ENCODE data around the gene HSCB.
"Not testable (repeated sequence)": the region's sequence is repeated elsewhere in the genome, so short reads cannot be mapped to it uniquely, and the experiment has no call there.

Gene HSCB

GRCh38 chr22:28741785-28742561, at the start of gene HSCB, which contains the start of gene CHEK2:
TSS of gene HSCB (plus strand) at chr22:28742039. CDS start at chr22:28742096, 57 bp downstream.
TSS of gene CHEK2 (minus strand) at chr22:28741820. CDS start at chr22:28734721, 7,099 bp downstream.
- intact Hi-C loops (cut with DNase I), result no loop called here
- DNase-seq, result peak; percentile 94 to 99 (median 98)

DNA sequence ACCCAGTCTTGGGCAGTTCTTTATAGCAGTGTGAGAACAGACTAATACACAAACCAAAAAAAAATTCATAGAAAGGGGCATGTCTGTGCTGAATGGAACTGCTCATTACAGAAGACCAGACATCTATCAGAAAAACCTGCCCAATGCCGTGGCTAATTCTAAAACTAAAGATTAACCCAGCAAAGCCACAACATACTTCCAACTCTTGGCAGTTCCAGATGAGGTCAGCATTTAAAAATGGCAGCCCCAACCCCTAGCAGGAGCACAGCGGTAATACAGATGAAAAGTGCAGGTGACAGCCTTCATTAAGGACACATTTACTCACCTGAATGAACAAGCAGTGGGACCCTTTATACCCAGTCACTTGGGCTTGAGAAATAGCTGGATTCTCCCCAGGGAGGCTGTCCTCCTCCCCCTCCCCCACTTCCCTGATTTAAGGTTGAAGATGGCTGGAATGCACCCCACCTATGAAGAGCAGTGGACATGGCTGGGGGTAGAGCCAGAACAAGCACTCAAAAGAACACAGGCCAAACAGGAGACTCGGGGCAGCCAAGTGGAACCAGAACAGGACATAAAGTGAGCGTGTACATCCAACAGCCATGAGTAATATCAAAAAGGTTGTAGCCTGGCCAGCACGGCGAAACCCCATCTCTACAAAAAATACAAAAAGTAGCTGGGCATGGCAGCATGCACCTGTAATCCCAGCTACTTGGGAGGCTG, 48.6 kb upstream of the HSCB start:
- DNase-seq, result peak in 1 of 42 donors; percentile 9
- intact Hi-C loops (cut with DNase I), result not testable (repeated sequence)

- intact Hi-C loops (cut with DNase I), result no loop called here
- DNase-seq, result no peak
Measured at GRCh38 chr22:28702891-28703290, 38.9 kb upstream of the HSCB start.

GRCh38 chr22:28703436-28703835, 38.4 kb upstream of the HSCB start:
- DNase-seq, result no peak
- intact Hi-C loops (cut with DNase I), result no loop called here

- intact Hi-C loops (cut with DNase I), result no loop called here
- no peak for DNase-seq
Measured at GRCh38 chr22:28706845-28707244, 35.0 kb upstream of the HSCB start.

GRCh38 chr22:28710107-28710506, 31.7 kb upstream of the HSCB start:
- no peak for DNase-seq
- intact Hi-C loops (cut with DNase I), result no loop called here

- no peak for DNase-seq
- intact Hi-C loops (cut with DNase I), result no loop called here
Measured at GRCh38 chr22:28710576-28711191, 31.2 kb upstream of the HSCB start.

DNA sequence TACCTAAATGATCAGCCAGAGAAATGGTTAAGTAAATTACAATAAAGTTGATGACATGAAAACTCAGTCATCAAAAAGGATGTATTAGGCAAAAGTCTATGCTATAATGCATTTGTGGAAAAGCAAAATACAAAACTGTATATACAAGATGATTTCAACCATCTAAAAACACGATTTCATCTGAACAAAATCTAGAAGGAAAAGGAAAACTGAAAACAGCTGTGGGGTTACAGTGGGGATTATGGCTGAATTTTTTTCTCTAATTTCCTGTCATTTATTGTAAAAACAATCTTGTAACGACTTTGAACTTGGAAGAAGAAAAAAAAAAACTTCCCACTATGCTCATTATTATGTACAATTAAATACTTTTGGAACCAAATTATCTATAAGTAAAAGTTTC, 30.5 kb upstream of the HSCB start:
- DNase-seq, result no peak
- intact Hi-C loops (cut with DNase I), result no loop called here

DNA sequence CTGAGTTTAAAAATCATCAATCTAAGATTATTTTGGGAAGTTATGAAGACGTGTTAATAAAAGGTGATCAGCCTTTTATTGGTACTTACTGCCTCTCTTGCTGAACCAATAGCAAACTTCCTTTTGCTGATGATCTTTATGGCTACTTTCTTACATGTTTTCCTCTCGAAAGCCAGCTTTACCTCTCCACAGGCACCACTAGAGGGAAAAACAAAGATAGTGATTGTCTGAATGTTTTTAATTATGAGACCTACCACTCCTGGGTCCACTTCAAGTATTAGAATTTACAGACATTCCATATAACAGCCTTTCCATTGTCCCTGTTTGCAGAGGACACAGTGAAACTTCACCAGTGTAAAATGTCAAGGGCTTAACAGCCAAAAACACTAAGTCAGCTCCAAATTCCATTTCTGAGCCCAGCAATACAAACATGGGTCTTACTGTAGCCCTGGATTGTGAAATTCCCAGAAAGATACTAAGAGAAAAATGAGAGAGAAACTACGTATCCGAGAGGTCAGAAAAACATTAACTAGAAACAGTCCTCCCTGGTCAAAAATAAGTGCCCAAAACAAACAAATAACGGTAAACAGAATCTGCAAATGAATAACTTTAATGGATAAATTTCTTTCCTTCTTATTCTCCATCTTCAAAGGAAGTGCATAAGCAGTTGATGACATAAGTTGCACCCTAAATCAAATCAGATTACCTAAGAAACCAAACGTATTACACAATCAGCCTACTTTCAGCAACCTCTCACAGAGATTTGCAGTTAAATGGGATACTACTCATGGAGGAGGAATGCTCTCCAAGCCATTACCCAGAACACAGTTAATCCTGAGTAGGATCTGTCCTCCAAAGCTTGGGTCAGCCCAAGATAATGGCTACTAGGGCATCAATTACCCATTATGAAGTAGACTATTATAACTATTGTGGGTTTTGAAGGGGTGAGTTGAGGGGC, 29.7 kb upstream of the HSCB start:
- intact Hi-C loops (cut with DNase I), result no loop called here
- DNase-seq, result no peak

- DNase-seq, result no peak
- intact Hi-C loops (cut with DNase I), result no loop called here
Measured at GRCh38 chr22:28714043-28714628, 27.7 kb upstream of the HSCB start.

- intact Hi-C loops (cut with DNase I), result no loop called here
Measured at GRCh38 chr22:28715611-28716010, 26.2 kb upstream of the HSCB start.

GRCh38 chr22:28716686-28717085, 25.2 kb upstream of the HSCB start:
- no peak for DNase-seq
- intact Hi-C loops (cut with DNase I), result no loop called here

More at GRCh38 chr22:28715611-28716010, 26.2 kb upstream of the HSCB start:
- no peak for DNase-seq

GRCh38 chr22:28718044-28718443, 23.8 kb upstream of the HSCB start:
- DNase-seq, result no peak
- intact Hi-C loops (cut with DNase I), result no loop called here

- no peak for DNase-seq
- intact Hi-C loops (cut with DNase I), result no loop called here
Measured at GRCh38 chr22:28728002-28728401, 13.8 kb upstream of the HSCB start.

- no peak for DNase-seq
- intact Hi-C loops (cut with DNase I), result no loop called here
Measured at GRCh38 chr22:28728621-28729313, 13.1 kb upstream of the HSCB start.

GRCh38 chr22:28730179-28730578, 11.7 kb upstream of the HSCB start:
- intact Hi-C loops (cut with DNase I), result no loop called here
- DNase-seq, result no peak

DNA sequence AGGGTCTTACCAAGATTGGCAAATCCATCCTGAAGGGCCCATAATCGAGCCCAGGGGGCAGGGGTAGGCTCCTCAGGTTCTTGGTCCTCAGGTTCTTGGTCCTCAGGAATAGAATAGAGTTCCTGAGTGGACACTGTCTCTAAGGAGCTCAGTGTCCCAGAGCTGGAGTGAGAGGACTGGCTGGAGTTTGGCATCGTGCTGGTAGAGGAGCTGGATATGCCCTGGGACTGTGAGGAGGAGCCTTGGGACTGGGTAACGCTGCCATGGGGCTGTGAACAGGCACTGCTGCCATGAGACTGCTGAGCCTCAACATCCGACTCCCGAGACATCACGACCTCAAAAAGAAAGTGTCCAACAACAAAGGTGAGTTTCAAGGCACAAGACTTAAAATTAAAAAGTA, 7.4 kb upstream of the HSCB start:
- intact Hi-C loops (cut with DNase I), result no loop called here
- no peak for DNase-seq

Data from head of caudate nucleus (tissue), 42 donors.